Left hindlimb (tissue), 1 donor: ENCODE measurements around the gene PIP5K1C.
"Not testable (repeated sequence)": the region's sequence is repeated elsewhere in the genome, so short reads cannot be mapped to it uniquely, and the experiment has no call there.

ENCODE experiments used
- DNase-seq: peaks from one replicate; pipeline ENCODE4 v3.0.0-alpha.2; 2018

PIP5K1C gene

GRCh38 chr19:3643674-3644313 is 56.5 kb downstream of the PIP5K1C start:
- DNase-seq: no peak

GRCh38 chr19:3642987-3643673 is 57.1 kb downstream of the PIP5K1C start:
- DNase-seq: no peak

GRCh38 chr19:3642296-3642695 is 58.0 kb downstream of the PIP5K1C start:
- DNase-seq: no peak

- DNase-seq: no peak
Observed at GRCh38 chr19:3641515-3642269, 58.6 kb downstream of the PIP5K1C start.

- no peak for DNase-seq
Observed at GRCh38 chr19:3639479-3639878, 60.8 kb downstream of the PIP5K1C start.

- DNase-seq: no peak
Observed at GRCh38 chr19:3638208-3639193, 61.8 kb downstream of the PIP5K1C start.

GRCh38 chr19:3637621-3638020 is 62.6 kb downstream of the PIP5K1C start:
- DNase-seq: no peak

GRCh38 chr19:3636962-3637361 is 63.3 kb downstream of the PIP5K1C start:
- DNase-seq: no peak

GRCh38 chr19:3636506-3636905 is 63.8 kb downstream of the PIP5K1C start:
- no peak for DNase-seq

GRCh38 chr19:3634496-3635045 is 65.7 kb downstream of the PIP5K1C start:
- no peak for DNase-seq

GRCh38 chr19:3633559-3633988 is 66.7 kb downstream of the PIP5K1C start:
- DNase-seq: no peak

- DNase-seq: no peak
Observed at GRCh38 chr19:3632739-3633558, 67.3 kb downstream of the PIP5K1C start.

- no peak for DNase-seq
Observed at GRCh38 chr19:3632098-3632497, 68.2 kb downstream of the PIP5K1C start.

GRCh38 chr19:3631053-3631861 is 69.0 kb downstream of the PIP5K1C start:
- no peak for DNase-seq

GRCh38 chr19:3628766-3629165 is 71.5 kb downstream of the PIP5K1C start:
- not testable (repeated sequence) for DNase-seq

- no peak for DNase-seq
Observed at GRCh38 chr19:3627351-3627723, 72.9 kb downstream of the PIP5K1C start.

- peak; percentile 97 for DNase-seq
Observed at GRCh38 chr19:3626473-3627350, 73.6 kb downstream of the PIP5K1C start, which contains the start of gene CACTIN. TSS of gene CACTIN (minus strand) at chr19:3626790. CDS start at chr19:3626762, 28 bp downstream.

GRCh38 chr19:3625996-3626472 is 74.2 kb downstream of the PIP5K1C start:
- DNase-seq: no peak

GRCh38 chr19:3623716-3624115 is 76.6 kb downstream of the PIP5K1C start:
- DNase-seq: no peak
